K562 (cell line): ENCODE measurements around the gene PMP22. TPM values are rescaled to one million over a fixed set of nuclear protein-coding genes. Genes with fewer than 3 reads are reported as not detected.

Experiments used
- CC2D1A ChIP-seq: fragments of 450-650 bp; IDR thresholded peaks from 2 replicates; pipeline ENCODE4 v1.6.1; 2017; ENCODE audit warnings: mild to moderate bottlenecking
- DACH1 ChIP-seq: fragments of 450-650 bp; IDR thresholded peaks from 2 replicates; pipeline ENCODE4 v1.6.1; 2018; ENCODE audit not compliant: partially characterized antibody
- EGR1 ChIP-seq: fragments of 450-650 bp; conservative IDR thresholded peaks from 2 replicates; pipeline ENCODE4 v1.6.1; 2017; ENCODE audit warnings: mild to moderate bottlenecking
- FOXO4 ChIP-seq: fragments of 450-650 bp; formaldehyde crosslinking; IDR thresholded peaks from 2 replicates; pipeline ENCODE4 v1.4.0; 2020; ENCODE audit warnings: mild to moderate bottlenecking, moderate library complexity
- MEIS2 ChIP-seq: fragments of 450-650 bp; IDR thresholded peaks from 2 replicates; pipeline ENCODE4 v1.6.1; 2014; ENCODE audit warnings: mild to moderate bottlenecking; ENCODE audit not compliant: partially characterized antibody
- MGA ChIP-seq: fragments of 450-650 bp; IDR thresholded peaks from 2 replicates; pipeline ENCODE4 v1.6.1; 2016; ENCODE audit warnings: mild to moderate bottlenecking, moderate library complexity
- MTF1 ChIP-seq: fragments of 250-450 bp; sonication (Bioruptor Pico); IDR thresholded peaks from 2 replicates; pipeline ENCODE4 v1.9.0; 2021; ENCODE audit warnings: moderate library complexity, mild to moderate bottlenecking, inconsistent platforms, borderline replicate concordance
- NBN ChIP-seq: fragments of 450-650 bp; IDR thresholded peaks from 2 replicates; pipeline ENCODE4 v1.6.1; 2016; ENCODE audit warnings: low read depth, mild to moderate bottlenecking
- NFE2L1 ChIP-seq: fragments of 450-650 bp; IDR thresholded peaks from 2 replicates; pipeline ENCODE4 v1.6.1; 2016; ENCODE audit warnings: missing genetic modification characterization, low read depth, mild to moderate bottlenecking, missing compliant biosample characterization, moderate library complexity, borderline replicate concordance
- NRF1 ChIP-seq, 2 experiments: fragments of 450-650 bp; IDR thresholded peaks in 1 of 2; conservative IDR thresholded peaks in 1 of 2; 2 replicates each; pipeline ENCODE4 v1.6.1; 2014; ENCODE audit warnings: mild to moderate bottlenecking in 2 of 2
- PHTF2 ChIP-seq: fragments of 250-450 bp; sonication (Bioruptor Pico); IDR thresholded peaks from 2 replicates; pipeline ENCODE4 v1.5.0; 2021; ENCODE audit warnings: mild to moderate bottlenecking
- RCOR1 ChIP-seq, 2 experiments: IDR thresholded peaks; 2 replicates each; pipeline ENCODE4 v1.6.1; 2012; ENCODE audit warnings: low read depth in 2 of 2, low read length in 2 of 2, borderline replicate concordance in 1 of 2, improper control_type of control experiment in 1 of 2
- SP1 ChIP-seq: sonication (generic); formaldehyde crosslinking; IDR thresholded peaks from 2 replicates; pipeline ENCODE4 v1.8.1; 2022; ENCODE audit warnings: mild to moderate bottlenecking, missing genetic modification reagents
- TRIM24 ChIP-seq, 2 experiments: fragments of 450-650 bp; IDR thresholded peaks; 2 replicates each; pipeline ENCODE4 v1.6.1; 2016
- ZNF121 ChIP-seq: sonication (generic); formaldehyde crosslinking; conservative IDR thresholded peaks from 2 replicates; pipeline ENCODE4 v1.8.0; 2022; ENCODE audit warnings: missing genetic modification reagents
- ZNF766 ChIP-seq: fragments of 200-800 bp; sonication (Bioruptor generic); conservative IDR thresholded peaks from 2 replicates; pipeline ENCODE4 v1.6.1; 2016; ENCODE audit warnings: missing genetic modification characterization, missing compliant biosample characterization
- polyA plus RNA-seq, 8 experiments: library from polyadenylated mRNA; depleted of rRNA in 4 of 8; stranded (reverse) in 5 of 8; unstranded in 3 of 8; fragments of >200 nt; fragmentation: Nextera tagmentation in 2 of 8; fragmentation: Illumina TruSeq in 1 of 8; extraction: Ambion mirVana in 2 of 8; extraction: Trizol in 1 of 8; gene quantifications; 2 replicates each; pipeline versions ENCODE4 v1.2.1 to v1.2.3, GENCODE V29; 2011 to 2014; ENCODE audit warnings: inconsistent platforms in 1 of 8, missing spikeins in 1 of 8
- total RNA-seq, 7 experiments: library from RNA; depleted of rRNA in 6 of 7; stranded (reverse); fragments of >200 nt in 6 of 7; fragmentation: Illumina TruSeq in 2 of 7; extraction: Trizol in 2 of 7; gene quantifications; 2 replicates each; pipeline versions ENCODE4 v1.2.1 to v1.2.3, GENCODE V29; 2011 to 2021; ENCODE audit warnings: low replicate concordance in 1 of 7

Gene PMP22
- total and polyA plus RNA-seq, 9 of the 15 experiments (the other 6 are each of a cell fraction or from before 2014, with no cell fraction given) = 12.6 to 62.3 (median 25.8) TPM

- TF ChIP-seq NFE2L1 (tag) = no peak
- no peak for TF ChIP-seq ZNF121 (CRISPR knock-in tag)
- TF ChIP-seq RCOR1 (IDR thresholded peaks at IDR 0.05; ENCODE audit: borderline replicate concordance in 1 of 2, low read depth in 2 of 2, low read length in 2 of 2) = 0 out of 4 replicates have a peak, but pooled peaks of 1 of the 2 experiments have one; percentile 14
- TF ChIP-seq FOXO4 (CRISPR knock-in tag) = no peak
- peak; percentile 52; the same call in 1 of the 2 replicates for TF ChIP-seq CC2D1A
- TF ChIP-seq MEIS2 = peak; percentile 73
- TF ChIP-seq NBN = no peak
- peak; percentile 63 for TF ChIP-seq ZNF766 (CRISPR knock-in tag)
- TF ChIP-seq NRF1 (conservative IDR thresholded peaks at IDR 0.05 in 1 of 2, IDR thresholded peaks at IDR 0.05 in 1 of 2) = peak; percentile 12 to 32; a peak in 1 of 4 replicates
- 0 out of 2 replicates have a peak, but pooled peaks have one; percentile 22 for TF ChIP-seq MTF1 (CRISPR knock-in tag)
- no peak for TF ChIP-seq PHTF2
- TF ChIP-seq TRIM24 (IDR thresholded peaks at IDR 0.05) = peak; percentile 87 to 91
- 0 out of 2 replicates have a peak, but pooled peaks have one; percentile 7 for TF ChIP-seq MGA
- TF ChIP-seq EGR1 = peak; percentile 19
- no peak for TF ChIP-seq DACH1
- no peak for TF ChIP-seq SP1 (CRISPR knock-in tag)
Measured at GRCh38 chr17:15184872-15185624, 80.1 kb downstream of the PMP22 start (continued).
